Astrocyte of the spinal cord (primary cell): ENCODE results near the gene R3HDM1.

Experiments used
- DNase-seq: peaks from one replicate; pipeline ENCODE4 v3.0.0; 2011; ENCODE audit warnings: low read depth, low spot score
- H3K4me3 ChIP-seq: 2 replicates; pipeline ENCODE4 v1.5.1; 2011; ENCODE audit warnings: low read depth, mild to moderate bottlenecking, low read length, moderate library complexity
- CTCF ChIP-seq: IDR thresholded peaks from 2 replicates; pipeline ENCODE4 v1.5.1; 2012; ENCODE audit warnings: low read depth, mild to moderate bottlenecking, low read length, inconsistent platforms
- in situ Hi-C: cut with HindIII; loops from 2 replicates; pipeline ENCODE4 v1.10.0; 2017; ENCODE audit warnings: low sequenced_read_pairs

The R3HDM1 gene

GRCh38 chr2:135587958-135588357 is 56.7 kb downstream of the R3HDM1 start:
- in situ Hi-C loops = no loop called here
- no peak overlapping the region for H3K4me3 ChIP-seq
- no peak for DNase-seq
- TF ChIP-seq CTCF = no peak

- no peak for TF ChIP-seq CTCF
- in situ Hi-C loops = no loop called here
- no peak for DNase-seq
- no peak overlapping the region for H3K4me3 ChIP-seq
These were observed 59.5 kb downstream of the R3HDM1 start for GRCh38 chr2:135590619-135591260.

GRCh38 chr2:135600915-135601314 is 69.6 kb downstream of the R3HDM1 start:
- in situ Hi-C loops = no loop called here
- TF ChIP-seq CTCF = no peak
- peak; percentile 6 for DNase-seq
- no peak overlapping the region for H3K4me3 ChIP-seq

- no peak for TF ChIP-seq CTCF
- in situ Hi-C loops = no loop called here
- no peak for DNase-seq
- no peak overlapping the region for H3K4me3 ChIP-seq
These were observed 72.3 kb downstream of the R3HDM1 start for GRCh38 chr2:135603543-135603942.

- no peak for TF ChIP-seq CTCF
- DNase-seq = peak; percentile 21
- no peak overlapping the region for H3K4me3 ChIP-seq
- in situ Hi-C loops = no loop called here
These were observed 76.3 kb downstream of the R3HDM1 start for GRCh38 chr2:135607561-135607960.

GRCh38 chr2:135612319-135612718 is 81.0 kb downstream of the R3HDM1 start:
- TF ChIP-seq CTCF = no peak
- in situ Hi-C loops = no loop called here

GRCh38 chr2:135615404-135615803 is 84.1 kb downstream of the R3HDM1 start:
- TF ChIP-seq CTCF = no peak
- in situ Hi-C loops = no loop called here
- no peak for DNase-seq
- H3K4me3 ChIP-seq = no peak overlapping the region

More at GRCh38 chr2:135612319-135612718, 81.0 kb downstream of the R3HDM1 start:
- no peak for DNase-seq
- no peak overlapping the region for H3K4me3 ChIP-seq
